ENCODE results near the gene IL1RAPL2.

- TF ChIP-seq, protein P1, sequence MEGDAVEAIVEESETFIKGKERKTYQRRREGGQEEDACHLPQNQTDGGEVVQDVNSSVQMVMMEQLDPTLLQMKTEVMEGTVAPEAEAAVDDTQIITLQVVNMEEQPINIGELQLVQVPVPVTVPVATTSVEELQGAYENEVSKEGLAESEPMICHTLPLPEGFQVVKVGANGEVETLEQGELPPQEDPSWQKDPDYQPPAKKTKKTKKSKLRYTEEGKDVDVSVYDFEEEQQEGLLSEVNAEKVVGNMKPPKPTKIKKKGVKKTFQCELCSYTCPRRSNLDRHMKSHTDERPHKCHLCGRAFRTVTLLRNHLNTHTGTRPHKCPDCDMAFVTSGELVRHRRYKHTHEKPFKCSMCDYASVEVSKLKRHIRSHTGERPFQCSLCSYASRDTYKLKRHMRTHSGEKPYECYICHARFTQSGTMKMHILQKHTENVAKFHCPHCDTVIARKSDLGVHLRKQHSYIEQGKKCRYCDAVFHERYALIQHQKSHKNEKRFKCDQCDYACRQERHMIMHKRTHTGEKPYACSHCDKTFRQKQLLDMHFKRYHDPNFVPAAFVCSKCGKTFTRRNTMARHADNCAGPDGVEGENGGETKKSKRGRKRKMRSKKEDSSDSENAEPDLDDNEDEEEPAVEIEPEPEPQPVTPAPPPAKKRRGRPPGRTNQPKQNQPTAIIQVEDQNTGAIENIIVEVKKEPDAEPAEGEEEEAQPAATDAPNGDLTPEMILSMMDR (IDR thresholded peaks at IDR 0.05; ENCODE audit: extremely low read depth in 1 of 2, insufficient read depth in 1 of 2, low read depth in 1 of 2, low read length in 2 of 2): no peak
- TF ChIP-seq POLR2A (IDR thresholded peaks at IDR 0.05; ENCODE audit: low read depth, low read length) (no peak), EZH2 (IDR thresholded peaks at IDR 0.05; ENCODE audit: borderline replicate concordance, low read depth, low read length, severe bottlenecking) (no peak), JUN (IDR thresholded peaks at IDR 0.05; ENCODE audit: borderline replicate concordance, insufficient read depth, insufficient read length, low read depth) (no peak)
- TF ChIP-seq, protein P2, sequence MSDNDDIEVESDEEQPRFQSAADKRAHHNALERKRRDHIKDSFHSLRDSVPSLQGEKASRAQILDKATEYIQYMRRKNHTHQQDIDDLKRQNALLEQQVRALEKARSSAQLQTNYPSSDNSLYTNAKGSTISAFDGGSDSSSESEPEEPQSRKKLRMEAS (IDR thresholded peaks at IDR 0.05; ENCODE audit: insufficient read depth, insufficient read length): no peak
Observed at GRCh38 chrX:105753411-105753810, 1187.4 kb downstream of the IL1RAPL2 start.
